RKO (cell line): ENCODE results near the gene PTGER4.

Source experiments
- DNase-seq: peaks from one replicate; pipeline ENCODE4 v3.0.0-alpha.2; 2016; ENCODE audit warnings: low spot score

PTGER4 gene

GRCh38 chr5:40669606-40670390 is 9.9 kb upstream of the PTGER4 start:
- no peak for DNase-seq

DNA sequence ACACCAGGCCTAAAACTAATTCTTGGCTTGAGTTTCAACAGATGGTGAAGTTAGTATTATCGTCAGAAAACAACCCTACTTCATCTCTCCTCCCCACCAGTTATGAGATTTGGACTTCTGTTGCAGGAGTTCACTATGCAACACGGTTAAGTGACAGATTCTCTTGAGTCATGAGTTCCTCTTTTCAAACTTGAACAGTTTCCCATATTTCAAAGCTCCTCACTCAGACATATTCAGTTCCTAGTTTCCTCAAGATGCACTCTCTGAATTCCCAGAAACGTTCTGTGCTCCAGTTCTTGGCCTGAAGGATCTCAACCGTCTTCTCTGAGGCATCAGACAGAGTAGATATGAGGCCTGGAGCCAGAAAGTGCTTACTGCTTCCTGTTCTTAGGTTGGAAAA is 7.3 kb upstream of the PTGER4 start:
- DNase-seq = no peak

- DNase-seq = no peak
Observed at GRCh38 chr5:40674661-40675235, 5.0 kb upstream of the PTGER4 start.

DNA sequence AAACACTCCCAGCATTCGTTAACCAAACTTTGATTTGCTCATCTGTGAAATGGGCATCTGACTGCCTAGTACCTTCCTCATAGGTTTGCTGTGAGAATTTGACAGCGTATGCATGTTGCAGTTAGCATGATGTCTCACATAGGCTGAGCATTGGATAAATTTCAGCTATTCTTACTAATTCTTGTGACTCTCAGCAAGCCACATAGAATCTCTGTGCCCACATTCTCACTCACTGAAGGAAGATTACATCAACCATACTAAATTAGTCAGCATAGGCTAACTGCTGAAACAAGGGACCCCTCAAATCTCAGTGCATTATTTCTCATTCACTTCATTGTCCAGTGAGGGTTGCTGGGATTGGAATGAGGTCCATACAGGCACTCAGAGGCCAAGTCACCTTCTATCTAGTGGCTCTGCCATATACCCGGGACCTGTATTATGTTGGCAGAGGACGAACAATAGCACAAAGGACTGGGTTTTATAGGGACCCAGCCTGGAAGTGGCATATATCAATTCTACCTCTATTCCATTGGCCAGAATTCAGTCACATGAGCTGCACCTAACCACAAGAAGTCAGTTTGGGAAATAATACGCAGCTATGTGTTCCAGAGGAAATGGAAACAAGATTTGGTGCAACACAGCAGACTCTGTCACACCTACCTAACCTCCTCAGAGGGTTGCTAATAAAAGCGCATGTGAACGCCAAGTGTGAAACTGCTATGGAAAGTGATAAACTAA is 4.2 kb upstream of the PTGER4 start:
- DNase-seq = no peak

- no peak for DNase-seq
Observed at GRCh38 chr5:40676613-40677343, 2.9 kb upstream of the PTGER4 start.

DNA sequence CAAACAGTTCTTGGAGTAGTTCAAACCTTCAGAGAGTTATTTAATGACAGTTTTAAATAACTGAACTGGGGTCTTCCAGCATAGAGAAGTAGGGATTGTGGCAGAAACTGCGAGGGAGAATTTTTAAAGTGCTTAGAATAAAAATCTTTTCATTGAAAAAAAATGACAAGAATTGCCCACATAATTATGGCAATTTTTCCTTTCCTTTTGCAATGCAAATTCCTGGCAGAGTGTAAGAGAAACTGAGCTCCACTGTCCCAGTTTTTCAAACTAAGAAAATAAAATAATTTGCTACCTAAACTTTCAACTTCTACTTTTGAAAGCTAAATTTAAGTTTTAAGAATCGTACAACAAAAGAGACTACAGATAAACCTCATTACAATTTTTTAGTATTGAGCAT is 2.3 kb upstream of the PTGER4 start:
- no peak for DNase-seq

GRCh38 chr5:40678026-40678425 is 1.7 kb upstream of the PTGER4 start:
- no peak for DNase-seq

- no peak for DNase-seq
Observed at GRCh38 chr5:40678460-40679147, 1.1 kb upstream of the PTGER4 start.

DNA sequence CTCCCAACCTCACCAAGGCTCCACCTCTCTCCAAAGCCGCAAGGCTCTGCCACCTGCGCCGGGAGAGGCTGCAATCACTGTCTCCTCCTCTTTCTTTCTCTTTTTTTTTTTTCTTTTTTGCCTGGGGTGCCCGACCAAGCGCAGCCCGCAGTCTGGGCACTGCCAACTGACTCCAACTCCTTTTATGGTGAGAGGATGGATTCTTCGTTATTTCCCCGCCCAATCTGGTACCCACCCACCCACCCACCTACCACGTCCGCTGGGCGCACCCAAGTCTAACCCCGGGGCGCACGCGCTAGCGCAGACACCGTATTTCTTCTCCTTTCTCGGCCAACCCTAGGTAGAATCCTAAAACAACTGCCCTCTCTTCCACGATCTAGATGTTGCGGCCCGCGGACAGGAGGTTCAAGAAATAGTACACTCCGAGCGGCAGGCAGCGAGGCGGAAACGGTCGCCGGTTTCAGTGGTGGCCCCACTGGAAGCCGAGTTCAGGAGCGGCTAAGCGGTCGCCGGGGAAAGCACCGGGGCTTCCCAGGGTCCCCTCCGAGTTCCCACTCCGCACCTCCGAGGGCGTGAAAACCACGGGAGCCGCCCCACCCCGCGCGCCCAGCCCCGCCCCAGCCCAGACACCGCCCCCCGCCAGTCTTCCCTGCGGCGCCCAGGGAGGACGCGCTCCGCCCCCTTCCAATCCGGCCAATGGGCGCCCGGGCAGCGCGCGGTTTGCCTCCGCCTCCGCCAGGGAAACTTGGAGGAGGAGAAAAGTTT is 385 bp upstream of the PTGER4 start:
- peak; percentile 81 for DNase-seq

- no peak for DNase-seq
Observed at GRCh38 chr5:40680741-40681362, 1.1 kb downstream of the PTGER4 start.

DNA sequence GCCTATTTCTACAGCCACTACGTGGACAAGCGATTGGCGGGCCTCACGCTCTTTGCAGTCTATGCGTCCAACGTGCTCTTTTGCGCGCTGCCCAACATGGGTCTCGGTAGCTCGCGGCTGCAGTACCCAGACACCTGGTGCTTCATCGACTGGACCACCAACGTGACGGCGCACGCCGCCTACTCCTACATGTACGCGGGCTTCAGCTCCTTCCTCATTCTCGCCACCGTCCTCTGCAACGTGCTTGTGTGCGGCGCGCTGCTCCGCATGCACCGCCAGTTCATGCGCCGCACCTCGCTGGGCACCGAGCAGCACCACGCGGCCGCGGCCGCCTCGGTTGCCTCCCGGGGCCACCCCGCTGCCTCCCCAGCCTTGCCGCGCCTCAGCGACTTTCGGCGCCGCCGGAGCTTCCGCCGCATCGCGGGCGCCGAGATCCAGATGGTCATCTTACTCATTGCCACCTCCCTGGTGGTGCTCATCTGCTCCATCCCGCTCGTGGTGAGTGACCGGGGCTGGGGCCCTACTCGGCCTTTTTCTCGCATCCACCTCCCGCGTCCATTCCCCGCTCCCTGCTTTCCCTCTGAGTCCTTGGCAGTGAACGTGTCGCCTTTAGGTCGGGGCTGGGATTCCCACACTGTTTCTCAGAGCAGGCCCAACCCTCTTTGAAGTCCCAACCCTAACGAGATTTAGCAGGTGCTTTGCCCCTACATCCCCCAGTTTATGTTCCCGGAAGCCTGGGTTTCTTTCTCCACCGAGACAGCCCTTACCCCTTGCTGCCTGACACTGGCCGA is 1.8 kb downstream of the PTGER4 start:
- DNase-seq = no peak

DNA sequence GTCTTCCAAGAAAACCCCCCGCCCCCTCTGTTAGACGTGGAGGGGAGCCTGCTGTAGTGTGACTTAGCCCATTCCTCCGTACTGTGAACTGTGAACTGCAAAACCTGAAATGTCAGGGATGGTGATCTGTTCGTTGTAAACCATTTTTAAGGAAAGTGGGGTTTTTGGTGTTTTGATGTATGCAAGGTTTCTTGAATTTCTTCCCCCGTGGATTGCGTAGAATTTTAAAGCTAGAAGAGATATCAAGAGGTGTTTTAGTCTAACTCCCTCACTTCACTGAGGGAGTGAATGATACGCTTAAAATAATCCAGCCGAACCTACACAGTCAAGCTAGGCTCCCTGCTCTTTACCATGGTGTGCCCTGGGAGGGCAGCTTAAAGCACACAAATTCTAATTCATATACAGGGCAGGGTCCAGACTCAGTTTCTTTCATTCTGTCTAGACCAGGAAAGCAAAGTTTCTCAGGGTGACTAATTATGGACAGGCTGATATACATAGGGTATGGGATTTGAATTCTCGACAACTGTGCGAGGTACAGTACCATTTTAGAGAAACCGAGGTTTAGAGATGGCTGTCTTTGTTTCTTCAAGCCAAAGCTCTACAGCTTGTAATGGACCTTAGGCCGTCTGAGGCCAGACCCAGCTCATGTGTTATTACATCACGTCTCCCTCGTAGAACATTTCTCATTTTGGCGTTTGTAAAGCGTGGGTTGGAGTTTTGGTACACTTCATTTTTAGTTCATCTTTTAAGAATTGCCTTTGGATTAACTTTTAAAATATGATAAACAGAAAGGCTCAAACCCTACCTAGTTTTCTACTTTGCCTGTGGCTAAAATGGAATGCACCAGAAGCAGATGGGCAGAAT is 2.7 kb downstream of the PTGER4 start:
- DNase-seq = no peak

DNA sequence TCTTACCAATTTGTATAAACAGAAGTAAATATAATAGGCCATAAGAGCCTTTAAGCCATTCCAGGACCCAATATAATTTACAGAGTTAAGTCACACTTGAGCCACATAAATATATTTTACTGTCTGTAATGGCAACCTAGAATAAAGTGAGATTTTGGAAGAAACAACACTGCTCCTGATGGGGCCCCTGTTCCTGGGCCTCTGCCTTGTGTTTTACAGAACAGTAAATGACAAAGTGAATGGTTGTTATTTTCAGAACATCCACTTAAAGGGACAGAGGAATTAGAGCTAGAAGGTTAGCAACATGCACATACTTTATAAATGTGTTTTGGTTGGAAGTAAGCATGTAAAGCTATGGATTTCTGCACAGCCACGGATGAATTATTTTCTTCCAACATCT is 3.6 kb downstream of the PTGER4 start:
- DNase-seq = no peak

- no peak for DNase-seq
Observed at GRCh38 chr5:40685193-40685592, 5.5 kb downstream of the PTGER4 start.

DNA sequence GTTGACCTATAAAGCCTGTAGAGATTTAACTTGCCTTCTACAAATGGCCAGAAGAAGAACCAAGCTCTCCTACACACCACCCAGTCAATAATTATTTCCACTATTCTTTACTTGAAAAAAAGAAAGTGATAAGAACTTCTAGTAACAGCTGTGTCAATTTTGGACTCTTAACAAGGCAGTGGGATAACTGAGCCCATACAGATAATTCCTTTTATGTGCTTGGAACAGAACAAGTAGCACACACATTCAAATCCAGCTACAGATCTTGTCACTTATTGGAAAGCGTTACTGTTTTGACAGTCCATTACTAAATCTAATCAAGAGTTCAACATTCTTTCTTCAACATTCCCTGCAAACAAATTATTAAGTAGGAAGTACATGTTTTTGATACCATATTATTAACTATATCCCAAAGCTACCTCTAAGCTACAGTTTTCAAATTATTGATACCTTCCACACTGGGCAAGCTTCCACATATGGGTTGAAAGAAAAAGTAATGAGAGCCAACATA is 6.3 kb downstream of the PTGER4 start:
- DNase-seq = no peak

DNA sequence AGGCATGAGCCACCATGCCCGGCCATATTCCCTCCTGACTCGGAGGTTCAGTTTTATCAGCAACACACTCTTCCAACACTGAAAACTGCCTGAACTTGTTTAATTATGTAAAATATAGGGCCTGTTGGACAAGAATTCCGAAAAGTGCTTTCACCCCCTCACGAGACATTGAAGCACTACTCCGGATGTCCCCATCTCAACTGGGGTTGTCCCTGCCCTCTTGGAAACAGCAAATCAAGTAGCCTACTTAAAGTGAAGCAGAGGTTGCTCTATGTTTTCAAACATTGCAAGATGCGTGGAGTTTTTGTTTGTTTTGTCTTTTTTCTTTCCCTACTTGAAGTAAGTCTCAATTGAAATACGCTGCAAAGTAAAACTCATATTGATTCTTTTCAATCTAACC is 7.6 kb downstream of the PTGER4 start:
- DNase-seq = no peak

GRCh38 chr5:40688127-40688761 is 8.5 kb downstream of the PTGER4 start:
- peak; percentile 89 for DNase-seq

- no peak for DNase-seq
Observed at GRCh38 chr5:40688996-40689395, 9.3 kb downstream of the PTGER4 start.
